ENCODE data around the gene PROX2. TPM values are rescaled to one million over a fixed set of nuclear protein-coding genes. Genes with fewer than 3 reads are reported as not detected.

The PROX2 gene, protein sequence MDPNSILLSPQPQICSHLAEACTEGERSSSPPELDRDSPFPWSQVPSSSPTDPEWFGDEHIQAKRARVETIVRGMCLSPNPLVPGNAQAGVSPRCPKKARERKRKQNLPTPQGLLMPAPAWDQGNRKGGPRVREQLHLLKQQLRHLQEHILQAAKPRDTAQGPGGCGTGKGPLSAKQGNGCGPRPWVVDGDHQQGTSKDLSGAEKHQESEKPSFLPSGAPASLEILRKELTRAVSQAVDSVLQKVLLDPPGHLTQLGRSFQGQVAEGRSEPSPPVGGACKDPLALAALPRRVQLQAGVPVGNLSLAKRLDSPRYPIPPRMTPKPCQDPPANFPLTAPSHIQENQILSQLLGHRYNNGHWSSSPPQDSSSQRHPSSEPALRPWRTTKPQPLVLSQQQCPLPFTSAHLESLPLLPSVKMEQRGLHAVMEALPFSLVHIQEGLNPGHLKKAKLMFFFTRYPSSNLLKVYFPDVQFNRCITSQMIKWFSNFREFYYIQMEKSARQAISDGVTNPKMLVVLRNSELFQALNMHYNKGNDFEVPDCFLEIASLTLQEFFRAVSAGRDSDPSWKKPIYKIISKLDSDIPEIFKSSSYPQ
- not detected for polyA plus RNA-seq (2013, experiment 1 of 2)
- polyA plus RNA-seq (2013, experiment 2 of 2): not detected

DNA sequence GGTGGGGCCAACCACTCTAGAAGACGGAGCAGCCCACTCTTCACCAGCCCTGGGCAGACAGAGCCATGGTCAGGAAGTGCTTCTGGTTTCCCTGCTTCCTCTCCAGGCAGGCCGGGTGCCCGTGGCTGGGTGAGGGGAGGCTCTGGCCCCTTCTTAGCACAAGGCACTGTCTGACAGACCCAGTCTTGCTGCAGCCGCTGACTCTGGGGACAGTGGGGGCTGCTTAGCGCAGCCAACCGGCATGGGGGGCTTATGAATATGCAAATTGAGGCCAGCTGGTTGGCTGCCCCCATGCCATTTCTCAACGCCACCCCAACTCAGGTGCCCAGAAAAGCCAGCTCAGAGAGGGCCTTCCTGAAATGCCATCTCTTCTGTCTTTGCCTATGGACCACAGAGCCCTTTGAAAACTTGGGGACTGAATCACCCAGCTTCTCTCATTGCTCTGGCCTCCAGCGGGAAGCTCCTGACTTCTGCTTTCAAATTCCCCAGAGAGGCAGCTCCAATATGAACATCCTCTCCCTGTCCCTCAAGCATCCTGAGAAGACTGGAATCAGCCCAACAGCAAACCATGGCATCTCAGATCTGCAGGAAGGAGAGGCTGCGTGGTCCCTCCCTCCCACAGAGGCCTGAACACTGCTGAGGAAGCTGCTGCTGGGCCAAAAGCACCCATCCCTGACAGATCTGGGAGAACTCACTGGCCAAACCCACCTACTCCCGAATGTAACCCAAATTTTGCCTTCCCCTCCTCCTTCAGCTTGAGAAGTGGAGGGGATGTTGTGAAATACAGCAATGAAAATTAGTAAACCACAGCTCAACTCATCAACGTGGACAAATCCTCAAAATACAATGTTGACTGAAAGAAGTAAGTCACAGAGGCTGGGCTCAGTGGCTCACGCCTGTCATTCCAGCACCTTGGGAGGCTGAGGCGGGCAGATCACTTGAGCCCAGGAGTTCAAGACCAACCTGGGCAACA is at the start of gene PROX2:
TSS of gene PROX2 (minus strand) at position 205 of the 973 bp plus-strand sequence. CDS start 12,311 bp downstream, outside the sequence.
- WGBS, 2 donors (ENCODE audit: extremely low coverage in 2 of 2, insufficient read length in 2 of 2, insufficient replicate concordance in 1 of 2): no CpG with 5 or more reads among the region's 13 CpGs
- H3K18ac ChIP-seq (ENCODE audit: low read length): peak within 1 kb of the TSS; percentile 68
- H2BK15ac ChIP-seq (ENCODE audit: low read length): no peak within 1 kb of the TSS
- no peak within 1 kb of the TSS for H3K14ac ChIP-seq (ENCODE audit: low read length)
- peak within 1 kb of the TSS; percentile 50 for H2AK5ac ChIP-seq (ENCODE audit: low read depth, low read length)
- H3K4me1 ChIP-seq (ENCODE audit: control insufficient read depth in 2 of 2, insufficient read depth in 1 of 2, low read depth in 1 of 2, low read length in 2 of 2): peaks cover 4% of the 10 kb centered on the region in 2 donors
- no peak within 1 kb of the TSS for H3K4ac ChIP-seq (ENCODE audit: low read length)
- H3K27ac ChIP-seq (replicated peaks; ENCODE audit: low read length): no peak within 1 kb of the TSS
- no peaks in the 10 kb centered on the region for H3K36me3 ChIP-seq (replicated peaks in 1 of 2; ENCODE audit: control insufficient read depth in 2 of 2, insufficient read depth in 2 of 2, low read length in 2 of 2)
- H3K27me3 ChIP-seq (ENCODE audit: control insufficient read depth in 3 of 3, insufficient read depth in 3 of 3, low read depth in 1 of 3, low read length in 3 of 3): peaks cover 0 to 16% (median 0%) of the 10 kb centered on the region in 3 experiments
- no peaks in the 10 kb centered on the region for H3K9me3 ChIP-seq (replicated peaks in 1 of 2; ENCODE audit: control insufficient read depth in 2 of 2, insufficient read depth in 1 of 2, low read depth in 1 of 2, low read length in 2 of 2)
- H3K79me1 ChIP-seq (ENCODE audit: low read depth, low read length): no peaks in the 10 kb centered on the region
- H2BK5ac ChIP-seq (ENCODE audit: low read length): no peak within 1 kb of the TSS
- H3K23ac ChIP-seq (ENCODE audit: low read depth, low read length, poor library complexity): no peak within 1 kb of the TSS
- DNase-seq (ENCODE audit: low spot score): no peak
- peak within 1 kb of the TSS; percentile 5 for H4K91ac ChIP-seq (ENCODE audit: low read depth, low read length, poor library complexity)
- H4K8ac ChIP-seq (ENCODE audit: low read depth, low read length): no peak within 1 kb of the TSS
- H2BK12ac ChIP-seq (ENCODE audit: low read length): no peak within 1 kb of the TSS
- no peak within 1 kb of the TSS for H2BK120ac ChIP-seq (ENCODE audit: low read depth, low read length)
- H3K4me2 ChIP-seq (ENCODE audit: insufficient read depth, low read length, poor library complexity, severe bottlenecking): no peak within 1 kb of the TSS
- no peak within 1 kb of the TSS for H3K9ac ChIP-seq (ENCODE audit: low read depth, low read length, poor library complexity)
- H2AFZ ChIP-seq (ENCODE audit: low read length): peak within 1 kb of the TSS; percentile 62
- no peak within 1 kb of the TSS for H3K4me3 ChIP-seq (ENCODE audit: low read length in 2 of 2)

DNA sequence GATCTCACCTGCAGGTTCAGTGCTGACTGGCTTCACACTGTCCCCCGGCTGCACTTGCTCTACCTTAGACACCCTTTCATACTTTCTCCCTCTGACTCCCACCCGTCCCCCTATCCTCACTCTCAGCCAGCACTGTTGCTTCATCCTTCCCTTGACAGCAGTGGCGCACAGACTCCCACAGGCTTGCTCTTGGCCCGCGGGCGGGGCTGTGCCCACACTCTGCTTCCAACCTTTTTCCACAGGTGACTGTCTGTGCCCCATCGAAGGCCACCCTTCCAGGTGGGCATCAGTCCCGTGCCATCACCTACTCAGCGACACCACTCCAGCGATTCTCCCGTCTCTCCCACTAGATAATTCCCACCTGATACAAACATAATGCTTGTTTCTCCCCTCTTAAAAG is 48.1 kb upstream of the PROX2 start:
- Histone ChIP-seq H2BK5ac (ENCODE audit: low read length) (no peak overlapping the region), H3K27ac (replicated peaks; ENCODE audit: low read length) (no peak overlapping the region), H2AFZ (ENCODE audit: low read length) (no peak overlapping the region), H4K91ac (ENCODE audit: low read depth, low read length, poor library complexity) (no peak overlapping the region), H3K14ac (ENCODE audit: low read length) (no peak overlapping the region), H3K4ac (ENCODE audit: low read length) (no peak overlapping the region), H3K9me3 (replicated peaks in 1 of 2; ENCODE audit: control insufficient read depth in 2 of 2, insufficient read depth in 1 of 2, low read depth in 1 of 2, low read length in 2 of 2) (no peaks in the 10 kb centered on the region), H4K8ac (ENCODE audit: low read depth, low read length) (no peak overlapping the region), H3K27me3 (ENCODE audit: control insufficient read depth in 3 of 3, insufficient read depth in 3 of 3, low read depth in 1 of 3, low read length in 3 of 3) (peaks cover 0 to 12% (median 0%) of the 10 kb centered on the region in 3 experiments), H3K4me1 (ENCODE audit: control insufficient read depth in 2 of 2, insufficient read depth in 1 of 2, low read depth in 1 of 2, low read length in 2 of 2) (peaks cover 0 to 5% of the 10 kb centered on the region in 2 donors), H3K18ac (ENCODE audit: low read length) (no peak overlapping the region), H3K36me3 (replicated peaks in 1 of 2; ENCODE audit: control insufficient read depth in 2 of 2, insufficient read depth in 2 of 2, low read length in 2 of 2) (peaks cover 0 to 2% of the 10 kb centered on the region in 2 donors), H3K79me1 (ENCODE audit: low read depth, low read length) (peaks cover 3% of the 10 kb centered on the region), H2BK15ac (ENCODE audit: low read length) (no peak overlapping the region), H2BK120ac (ENCODE audit: low read depth, low read length) (no peak overlapping the region), H2AK5ac (ENCODE audit: low read depth, low read length) (no peak overlapping the region), H2BK12ac (ENCODE audit: low read length) (no peak overlapping the region), H3K9ac (ENCODE audit: low read depth, low read length, poor library complexity) (peak overlapping the region; percentile 32), H3K23ac (ENCODE audit: low read depth, low read length, poor library complexity) (no peak overlapping the region), H3K4me3 (ENCODE audit: low read length in 2 of 2) (no peak overlapping the region), H3K4me2 (ENCODE audit: insufficient read depth, low read length, poor library complexity, severe bottlenecking) (no peak overlapping the region)
- DNase-seq (ENCODE audit: low spot score): no peak
- WGBS, 2 donors (ENCODE audit: extremely low coverage in 2 of 2, insufficient read length in 2 of 2, insufficient replicate concordance in 1 of 2): no CpG with 5 or more reads among the region's 11 CpGs

GRCh38 chr14:74922752-74923401 is 46.9 kb upstream of the PROX2 start, which contains the start of gene RPS6KL1:
TSS of gene RPS6KL1 (minus strand) at chr14:74923260. CDS start at chr14:74921541, 1,719 bp downstream.
- Histone ChIP-seq H2BK12ac (ENCODE audit: low read length) (no peak within 1 kb of the TSS), H2AK5ac (ENCODE audit: low read depth, low read length) (peak within 1 kb of the TSS; percentile 73), H2AFZ (ENCODE audit: low read length) (peak within 1 kb of the TSS; percentile 100), H3K9ac (ENCODE audit: low read depth, low read length, poor library complexity) (peak within 1 kb of the TSS; percentile 95), H3K27ac (replicated peaks; ENCODE audit: low read length) (no peak within 1 kb of the TSS), H2BK5ac (ENCODE audit: low read length) (no peak within 1 kb of the TSS), H3K4me3 (ENCODE audit: low read length in 2 of 2) (peak within 1 kb of the TSS; percentile 83 to 94), H3K23ac (ENCODE audit: low read depth, low read length, poor library complexity) (peak within 1 kb of the TSS; percentile 90), H4K8ac (ENCODE audit: low read depth, low read length) (no peak within 1 kb of the TSS), H3K4me2 (ENCODE audit: insufficient read depth, low read length, poor library complexity, severe bottlenecking) (peak within 1 kb of the TSS; percentile 93), H3K4ac (ENCODE audit: low read length) (no peak within 1 kb of the TSS), H3K9me3 (replicated peaks in 1 of 2; ENCODE audit: control insufficient read depth in 2 of 2, insufficient read depth in 1 of 2, low read depth in 1 of 2, low read length in 2 of 2) (no peaks in the 10 kb centered on the region), H3K4me1 (ENCODE audit: control insufficient read depth in 2 of 2, insufficient read depth in 1 of 2, low read depth in 1 of 2, low read length in 2 of 2) (peaks cover 0 to 5% of the 10 kb centered on the region in 2 donors), H3K27me3 (ENCODE audit: control insufficient read depth in 3 of 3, insufficient read depth in 3 of 3, low read depth in 1 of 3, low read length in 3 of 3) (peaks cover 0 to 11% (median 0%) of the 10 kb centered on the region in 3 experiments), H3K79me1 (ENCODE audit: low read depth, low read length) (peaks cover 3% of the 10 kb centered on the region), H3K36me3 (replicated peaks in 1 of 2; ENCODE audit: control insufficient read depth in 2 of 2, insufficient read depth in 2 of 2, low read length in 2 of 2) (peaks cover 0 to 3% of the 10 kb centered on the region in 2 donors), H3K18ac (ENCODE audit: low read length) (peak within 1 kb of the TSS; percentile 93), H2BK120ac (ENCODE audit: low read depth, low read length) (no peak within 1 kb of the TSS), H4K91ac (ENCODE audit: low read depth, low read length, poor library complexity) (no peak within 1 kb of the TSS), H3K14ac (ENCODE audit: low read length) (peak within 1 kb of the TSS; percentile 97), H2BK15ac (ENCODE audit: low read length) (no peak within 1 kb of the TSS)
- DNase-seq (ENCODE audit: low spot score): peak; percentile 83
- WGBS, 2 donors (ENCODE audit: extremely low coverage in 2 of 2, insufficient read length in 2 of 2, insufficient replicate concordance in 1 of 2): no CpG with 5 or more reads among the region's 51 CpGs
